CD14-positive monocyte (primary cell): ENCODE results near the gene ENAM. TPM values are rescaled to one million over a fixed set of nuclear protein-coding genes. Genes with fewer than 3 reads are reported as not detected.

ENCODE experiments used
- DNase-seq, 3 donors: peaks; one replicate each; pipeline ENCODE4 v3.0.0-alpha.2; 2011 to 2022
- H2AFZ ChIP-seq: 2 replicates; pipeline ENCODE4 v1.6.0; 2012; ENCODE audit warnings: mild to moderate bottlenecking, low read depth, low read length, inconsistent platforms; ENCODE audit not compliant: insufficient read depth, poor library complexity, severe bottlenecking
- H3K27ac ChIP-seq, 2 donors: 1 replicate in 1 of 2; 2 replicates in 1 of 2; pipeline ENCODE4 v1.5.1; 2012 to 2013; ENCODE audit warnings: low read length in 2 of 2, control low read depth in 1 of 2, inconsistent platforms in 1 of 2, low read depth in 1 of 2, mild to moderate bottlenecking in 1 of 2
- H3K27me3 ChIP-seq, 2 donors: one replicate each; pipeline versions ENCODE4 v1.6.0 to v1.6.1; 2011 to 2013; ENCODE audit warnings: low read length in 2 of 2; ENCODE audit not compliant: control insufficient read depth in 2 of 2, insufficient read depth in 2 of 2
- H3K36me3 ChIP-seq, 2 donors: replicated peaks in 1 of 2; 1 replicate in 1 of 2; 2 replicates in 1 of 2; pipeline versions ENCODE4 v1.5.1 to v1.6.1; 2012 to 2013; ENCODE audit warnings: low read length in 2 of 2, control low read depth in 1 of 2, inconsistent platforms in 1 of 2, mild to moderate bottlenecking in 1 of 2; ENCODE audit not compliant: insufficient read depth in 2 of 2, control insufficient read depth in 1 of 2
- H3K4me1 ChIP-seq, 2 donors: 1 replicate in 1 of 2; 2 replicates in 1 of 2; pipeline versions ENCODE4 v1.5.1 to v1.6.1; 2012 to 2013; ENCODE audit warnings: low read length in 2 of 2, control low read depth in 1 of 2, inconsistent platforms in 1 of 2, mild to moderate bottlenecking in 1 of 2, moderate library complexity in 1 of 2; ENCODE audit not compliant: insufficient read depth in 2 of 2, control insufficient read depth in 1 of 2
- H3K4me2 ChIP-seq: replicated peaks from 2 replicates; pipeline ENCODE3; 2012; ENCODE audit warnings: low read length, moderate library complexity, mild to moderate bottlenecking; ENCODE audit not compliant: poor library complexity, severe bottlenecking; ENCODE audit errors: extremely low read depth
- H3K4me3 ChIP-seq, 3 experiments: fragments of 200-600 bp in 1 of 3; sonication (generic) in 1 of 3; replicated peaks in 1 of 3; 1 replicate in 2 of 3; 2 replicates in 1 of 3; pipeline ENCODE4 v1.5.1; 2011 to 2013; ENCODE audit warnings: low read length in 3 of 3, mild to moderate bottlenecking in 3 of 3, control low read depth in 2 of 3, low read depth in 2 of 3, inconsistent platforms in 1 of 3, moderate library complexity in 1 of 3
- H3K79me2 ChIP-seq: 2 replicates; pipeline ENCODE4 v1.6.0; 2012; ENCODE audit warnings: mild to moderate bottlenecking, control low read depth, inconsistent platforms, low read length, moderate library complexity; ENCODE audit not compliant: insufficient read depth
- H3K9ac ChIP-seq: 2 replicates; pipeline ENCODE4 v1.6.0; 2017; ENCODE audit warnings: low read length, mild to moderate bottlenecking; ENCODE audit not compliant: insufficient read depth, poor library complexity, severe bottlenecking
- H3K9me3 ChIP-seq, 2 donors: replicated peaks in 1 of 2; 1 replicate in 1 of 2; 2 replicates in 1 of 2; pipeline versions ENCODE4 v1.5.1 to v1.6.1; 2012 to 2013; ENCODE audit warnings: low read length in 2 of 2, control low read depth in 1 of 2; ENCODE audit not compliant: control insufficient read depth in 1 of 2, insufficient read depth in 1 of 2
- H4K20me1 ChIP-seq: 2 replicates; pipeline ENCODE4 v1.6.0; 2012; ENCODE audit warnings: mild to moderate bottlenecking, low read length, control low read depth, moderate library complexity; ENCODE audit not compliant: insufficient read depth
- H3K27ac Mint-ChIP-seq, 7 donors: one replicate each; pipeline ENCODE4 v1.8.0; 2020; ENCODE audit warnings: mild to moderate bottlenecking in 7 of 7, mixed read lengths in 7 of 7, moderate library complexity in 6 of 7, inconsistent platforms in 2 of 7
- H3K27me3 Mint-ChIP-seq, 3 donors: one replicate each; pipeline ENCODE4 v1.8.0; 2021 to 2022; ENCODE audit warnings: low read depth in 3 of 3, mild to moderate bottlenecking in 3 of 3, mixed read lengths in 3 of 3, moderate library complexity in 3 of 3, inconsistent platforms in 1 of 3
- H3K36me3 Mint-ChIP-seq, 2 donors: one replicate each; pipeline ENCODE4 v1.8.0; 2020; ENCODE audit warnings: mixed read lengths in 2 of 2, inconsistent platforms in 1 of 2, mild to moderate bottlenecking in 1 of 2
- H3K4me1 Mint-ChIP-seq: one replicate; pipeline ENCODE4 v1.8.0; 2020; ENCODE audit warnings: mild to moderate bottlenecking, mixed read lengths
- H3K4me3 Mint-ChIP-seq, 2 donors: one replicate each; pipeline ENCODE4 v1.8.0; 2020; ENCODE audit warnings: mild to moderate bottlenecking in 2 of 2, mixed read lengths in 2 of 2, moderate library complexity in 1 of 2
- H3K9me3 Mint-ChIP-seq, 7 donors: one replicate each; pipeline ENCODE4 v1.8.0; 2020 to 2022; ENCODE audit warnings: mixed read lengths in 7 of 7, mild to moderate bottlenecking in 6 of 7, moderate library complexity in 6 of 7, inconsistent platforms in 2 of 7
- CTCF ChIP-seq: fragments of 200-600 bp; IDR thresholded peaks from one replicate; pipeline ENCODE4 v1.8.0; 2022; ENCODE audit warnings: antibody characterized with exemption, mild to moderate bottlenecking
- WGBS: methylation state at CpG from one replicate; pipeline ENCODE4 v1.1.5; 2013; ENCODE audit warnings: missing lambda C conversion rate; ENCODE audit not compliant: insufficient coverage; 5-methylcytosine and 5-hydroxymethylcytosine counted together
- intact Hi-C, 2 donors: fragments of 100-400 bp; cut with micrococcal nuclease; formaldehyde crosslinking; loops; one replicate each; pipeline versions ENCODE4 v1.15.0 to v1.15.1; 2023
- polyA plus RNA-seq, 3 donors: library from polyadenylated mRNA; depleted of rRNA in 1 of 3; unstranded in 2 of 3; stranded (reverse) in 1 of 3; fragments of 300-500 nt in 2 of 3; fragments of >200 nt in 1 of 3; fragmentation: Illumina TruSeq in 2 of 3; gene quantifications; 1 replicate in 2 of 3; 2 replicates in 1 of 3; pipeline ENCODE4 v1.2.3, GENCODE V29; 2012 to 2021

The ENAM gene
- polyA plus RNA-seq, 3 donors: not detected

GRCh38 chr4:70651864-70652506 is 23.4 kb downstream of the ENAM start:
- peak; percentile 11 to 37 (median 27) for DNase-seq
- Mint-ChIP-seq H3K4me1 (peaks cover 7% of the 10 kb centered on the region), H3K27me3 (peaks cover 0 to 4% (median 0%) of the 10 kb centered on the region in 3 donors), H3K4me3 (no peak overlapping the region), H3K27ac (no peak overlapping the region), H3K9me3 (no peaks in the 10 kb centered on the region), H3K36me3 (no peaks in the 10 kb centered on the region)
- Histone ChIP-seq H2AFZ (peak overlapping the region; percentile 42), H3K79me2 (no peaks in the 10 kb centered on the region), H4K20me1 (no peaks in the 10 kb centered on the region), H3K4me3 (no peak overlapping the region), H3K27ac (no peak overlapping the region), H3K9me3 (no peaks in the 10 kb centered on the region), H3K9ac (no peak overlapping the region), H3K4me1 (no peaks in the 10 kb centered on the region), H3K4me2 (no peak overlapping the region), H3K36me3 (no peaks in the 10 kb centered on the region), H3K27me3 (no peaks in the 10 kb centered on the region)
- peak; percentile 73 for TF ChIP-seq CTCF
- intact Hi-C loops: loop anchor here in 1 of 2 donors (10.0 kb wide), 1 partner anchor 353 kb away; no protein-coding TSS in a partner anchor
- no CpG with 5 or more reads among the region's 4 CpGs for WGBS

GRCh38 chr4:70654605-70655011 is 26.1 kb downstream of the ENAM start:
- H3K27me3 ChIP-seq: no peaks in the 10 kb centered on the region
- Mint-ChIP-seq H3K27me3 (peaks cover 0 to 2% (median 0%) of the 10 kb centered on the region in 3 donors), H3K4me3 (no peak overlapping the region), H3K36me3 (no peaks in the 10 kb centered on the region), H3K4me1 (peaks cover 12% of the 10 kb centered on the region), H3K27ac (no peak overlapping the region), H3K9me3 (no peaks in the 10 kb centered on the region)
- H3K4me1 ChIP-seq: peaks cover 6 to 9% of the 10 kb centered on the region in 2 donors
- H3K36me3 ChIP-seq: no peaks in the 10 kb centered on the region
- H2AFZ ChIP-seq: no peak overlapping the region
- H3K9me3 ChIP-seq: no peaks in the 10 kb centered on the region
- no peak for TF ChIP-seq CTCF
- H3K4me3 ChIP-seq: no peak overlapping the region
- H3K27ac ChIP-seq: no peak overlapping the region
- no peak overlapping the region for H3K4me2 ChIP-seq
- WGBS: 72% methylated on average over 3 of the region's 5 CpGs
- no peaks in the 10 kb centered on the region for H3K79me2 ChIP-seq
- intact Hi-C loops: loop anchor here in 1 of 2 donors (10.0 kb wide), 1 partner anchor 350 kb away; no protein-coding TSS in a partner anchor
- H3K9ac ChIP-seq: no peak overlapping the region
- no peak for DNase-seq
- H4K20me1 ChIP-seq: no peaks in the 10 kb centered on the region
